Bronchial epithelial cell (primary cell): Measurements from ENCODE around the gene IL4R. TPM values are rescaled to one million over a fixed set of nuclear protein-coding genes. Genes with fewer than 3 reads are reported as not detected.

ENCODE experiments used
- DNase-seq: peaks from one replicate; pipeline ENCODE4 v3.0.0-alpha.2; 2010; ENCODE audit warnings: low read depth
- FAIRE-seq: peaks from 2 replicates; lab custom pipeline; 2011; peaks lifted over from hg19 to GRCh38; lab: Jason Lieb, UNC
- H3K27me3 ChIP-seq: 2 replicates; pipeline ENCODE4 v1.5.1; 2011; ENCODE audit warnings: low read length; ENCODE audit not compliant: control insufficient read depth, insufficient read depth
- H3K36me3 ChIP-seq: 2 replicates; pipeline ENCODE4 v1.5.1; 2011; ENCODE audit warnings: low read length; ENCODE audit not compliant: control insufficient read depth, insufficient read depth
- H3K4me3 ChIP-seq: 2 replicates; pipeline ENCODE4 v1.5.1; 2011; ENCODE audit warnings: mild to moderate bottlenecking, low read depth, low read length, control low read depth
- CTCF ChIP-seq: IDR thresholded peaks from 2 replicates; pipeline ENCODE4 v1.5.1; 2011; ENCODE audit warnings: mild to moderate bottlenecking, moderate library complexity, low read length, control low read depth, inconsistent platforms; ENCODE audit not compliant: insufficient read depth, severe bottlenecking
- total RNA-seq: library from RNA; depleted of rRNA; stranded (reverse); fragments of >200 nt; gene quantifications from 2 replicates; pipeline ENCODE4 v1.2.1, GENCODE V29; 2014

Gene IL4R
- total RNA-seq, 1 donor from 2014 or later, result 25.8 TPM

GRCh38 chr16:27314986-27315332 lies 1.2 kb downstream of the IL4R start:
- H3K27me3 ChIP-seq, result no peaks in the 10 kb centered on the region
- TF ChIP-seq CTCF, result no peak
- peaks cover 1% of the 10 kb centered on the region for H3K36me3 ChIP-seq
- FAIRE-seq, result no peak
- DNase-seq, result no peak
- H3K4me3 ChIP-seq, result peak overlapping the region; percentile 93

- TF ChIP-seq CTCF, result peak; percentile 38
- peak; percentile 89 for FAIRE-seq
- peak; percentile 96 for DNase-seq
- Histone ChIP-seq H3K27me3 (no peaks in the 10 kb centered on the region), H3K36me3 (peaks cover 1% of the 10 kb centered on the region), H3K4me3 (peak overlapping the region; percentile 93)
Observed at GRCh38 chr16:27315333-27316037, 1.7 kb downstream of the IL4R start.

- no peaks in the 10 kb centered on the region for H3K27me3 ChIP-seq
- no peak overlapping the region for H3K4me3 ChIP-seq
- H3K36me3 ChIP-seq, result peaks cover 1% of the 10 kb centered on the region
- no peak for DNase-seq
- FAIRE-seq, result no peak
- no peak for TF ChIP-seq CTCF
Observed at GRCh38 chr16:27316038-27316680, 2.4 kb downstream of the IL4R start.

GRCh38 chr16:27317320-27317719 lies 3.5 kb downstream of the IL4R start:
- no peak overlapping the region for H3K4me3 ChIP-seq
- peak; percentile 93 for DNase-seq
- TF ChIP-seq CTCF, result no peak
- FAIRE-seq, result no peak
- no peaks in the 10 kb centered on the region for H3K27me3 ChIP-seq
- H3K36me3 ChIP-seq, result peaks cover 1% of the 10 kb centered on the region

GRCh38 chr16:27317738-27318391 lies 4.1 kb downstream of the IL4R start:
- no peaks in the 10 kb centered on the region for H3K27me3 ChIP-seq
- DNase-seq, result no peak
- no peak overlapping the region for H3K4me3 ChIP-seq
- H3K36me3 ChIP-seq, result peaks cover 1% of the 10 kb centered on the region
- TF ChIP-seq CTCF, result no peak
- no peak for FAIRE-seq
